Cardiac muscle cell (in vitro differentiated cells and primary cell): Measurements from ENCODE around the gene RPS16. TPM values are rescaled to one million over a fixed set of nuclear protein-coding genes. Genes with fewer than 3 reads are reported as not detected.

Source experiments
- DNase-seq, 2 donors: peaks; one replicate each; pipeline versions ENCODE4 v3.0.0 to v3.0.0-alpha.2; 2010 to 2017; ENCODE audit warnings: low read depth in 1 of 2, low spot score in 1 of 2
- H3K27ac ChIP-seq: fragments of 200-600 bp; sonication (generic); 2 replicates; pipeline ENCODE4 v1.5.1; 2016
- H3K27me3 ChIP-seq: fragments of 200-600 bp; sonication (generic); 2 replicates; pipeline ENCODE4 v1.6.0; 2016; ENCODE audit warnings: control low read depth
- H3K36me3 ChIP-seq: fragments of 200-600 bp; sonication (generic); 2 replicates; pipeline ENCODE4 v1.5.1; 2016; ENCODE audit warnings: control low read depth
- H3K4me1 ChIP-seq: fragments of 200-600 bp; sonication (generic); 2 replicates; pipeline ENCODE4 v1.8.1; 2017; ENCODE audit warnings: low read depth, mild to moderate bottlenecking, mixed run types
- H3K4me3 ChIP-seq: fragments of 200-600 bp; sonication (generic); 2 replicates; pipeline ENCODE4 v1.5.1; 2016; ENCODE audit warnings: mild to moderate bottlenecking
- H3K9me3 ChIP-seq: fragments of 200-600 bp; sonication (generic); 2 replicates; pipeline ENCODE4 v1.5.1; 2017; ENCODE audit warnings: low read depth, mild to moderate bottlenecking, control low read depth
- polyA plus RNA-seq: library from polyadenylated mRNA; unstranded; fragments of >200 nt; fragmentation: Nextera tagmentation; extraction: Ambion mirVana; gene quantifications from 2 replicates; pipeline ENCODE4 v1.2.1, GENCODE V29; 2016
- total RNA-seq: library from RNA; depleted of rRNA; stranded (reverse); fragments of >200 nt; gene quantifications from 2 replicates; pipeline ENCODE4 v1.2.3, GENCODE V29; 2016
- TF ChIP-seq, protein P1 (sequence below): IDR thresholded peaks from 2 replicates; pipeline ENCODE4 v1.5.1; 2012; ENCODE audit warnings: low read depth, mild to moderate bottlenecking, low read length

The RPS16 gene
- total and polyA plus RNA-seq, 2 experiments from 2014 or later = 369 to 542 TPM

DNA sequence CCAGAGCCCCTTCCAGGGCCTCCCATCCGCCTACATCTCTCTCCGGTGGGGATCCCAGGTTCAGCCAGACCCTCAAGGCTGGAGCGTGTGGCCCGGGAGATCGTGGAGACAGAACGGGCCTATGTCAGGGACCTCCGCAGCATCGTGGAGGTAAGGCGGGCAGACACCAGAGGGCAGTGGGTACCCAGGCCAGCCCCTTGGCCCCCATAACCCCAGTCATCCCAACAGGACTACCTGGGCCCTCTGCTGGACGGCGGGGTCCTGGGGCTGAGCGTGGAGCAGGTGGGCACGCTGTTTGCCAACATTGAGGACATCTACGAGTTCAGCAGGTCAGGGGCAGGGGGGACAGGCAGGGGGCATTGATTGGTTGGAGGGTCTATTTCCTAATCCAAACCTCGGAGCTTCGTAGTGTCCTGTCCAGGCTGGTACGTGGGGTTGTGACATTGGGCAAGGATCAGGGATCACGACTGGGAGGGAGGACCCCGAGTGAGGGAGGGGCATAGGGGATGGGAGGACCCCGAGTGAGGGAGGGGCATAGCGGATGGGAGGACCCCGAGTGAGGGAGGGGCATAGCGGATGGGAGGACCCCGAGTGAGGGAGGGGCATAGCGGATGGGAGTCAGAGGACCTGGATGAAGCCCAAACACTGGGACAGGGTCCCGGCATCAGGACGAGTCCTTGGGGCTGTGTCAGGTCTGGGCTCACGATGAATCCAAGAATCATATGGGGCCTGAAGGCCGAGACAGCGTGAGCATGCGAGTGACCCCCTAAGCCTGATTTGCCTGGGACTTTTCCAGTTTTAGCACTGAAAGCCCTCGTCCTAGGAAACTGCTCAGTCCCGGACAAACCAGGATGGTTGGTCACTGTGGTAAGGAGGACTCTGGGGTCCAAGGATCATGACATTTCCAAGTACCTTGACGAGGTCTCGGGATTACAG, 20.4 kb downstream of the RPS16 start:
- H3K36me3 ChIP-seq = peaks cover 28% of the 10 kb centered on the region
- peak overlapping the region; percentile 95 for H3K27ac ChIP-seq
- H3K4me3 ChIP-seq = no peak overlapping the region
- no peaks in the 10 kb centered on the region for H3K27me3 ChIP-seq
- H3K4me1 ChIP-seq = peaks cover 17% of the 10 kb centered on the region
- TF ChIP-seq, protein P1, sequence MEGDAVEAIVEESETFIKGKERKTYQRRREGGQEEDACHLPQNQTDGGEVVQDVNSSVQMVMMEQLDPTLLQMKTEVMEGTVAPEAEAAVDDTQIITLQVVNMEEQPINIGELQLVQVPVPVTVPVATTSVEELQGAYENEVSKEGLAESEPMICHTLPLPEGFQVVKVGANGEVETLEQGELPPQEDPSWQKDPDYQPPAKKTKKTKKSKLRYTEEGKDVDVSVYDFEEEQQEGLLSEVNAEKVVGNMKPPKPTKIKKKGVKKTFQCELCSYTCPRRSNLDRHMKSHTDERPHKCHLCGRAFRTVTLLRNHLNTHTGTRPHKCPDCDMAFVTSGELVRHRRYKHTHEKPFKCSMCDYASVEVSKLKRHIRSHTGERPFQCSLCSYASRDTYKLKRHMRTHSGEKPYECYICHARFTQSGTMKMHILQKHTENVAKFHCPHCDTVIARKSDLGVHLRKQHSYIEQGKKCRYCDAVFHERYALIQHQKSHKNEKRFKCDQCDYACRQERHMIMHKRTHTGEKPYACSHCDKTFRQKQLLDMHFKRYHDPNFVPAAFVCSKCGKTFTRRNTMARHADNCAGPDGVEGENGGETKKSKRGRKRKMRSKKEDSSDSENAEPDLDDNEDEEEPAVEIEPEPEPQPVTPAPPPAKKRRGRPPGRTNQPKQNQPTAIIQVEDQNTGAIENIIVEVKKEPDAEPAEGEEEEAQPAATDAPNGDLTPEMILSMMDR = peak; percentile 5
- no peaks in the 10 kb centered on the region for H3K9me3 ChIP-seq
- DNase-seq = no peak

DNA sequence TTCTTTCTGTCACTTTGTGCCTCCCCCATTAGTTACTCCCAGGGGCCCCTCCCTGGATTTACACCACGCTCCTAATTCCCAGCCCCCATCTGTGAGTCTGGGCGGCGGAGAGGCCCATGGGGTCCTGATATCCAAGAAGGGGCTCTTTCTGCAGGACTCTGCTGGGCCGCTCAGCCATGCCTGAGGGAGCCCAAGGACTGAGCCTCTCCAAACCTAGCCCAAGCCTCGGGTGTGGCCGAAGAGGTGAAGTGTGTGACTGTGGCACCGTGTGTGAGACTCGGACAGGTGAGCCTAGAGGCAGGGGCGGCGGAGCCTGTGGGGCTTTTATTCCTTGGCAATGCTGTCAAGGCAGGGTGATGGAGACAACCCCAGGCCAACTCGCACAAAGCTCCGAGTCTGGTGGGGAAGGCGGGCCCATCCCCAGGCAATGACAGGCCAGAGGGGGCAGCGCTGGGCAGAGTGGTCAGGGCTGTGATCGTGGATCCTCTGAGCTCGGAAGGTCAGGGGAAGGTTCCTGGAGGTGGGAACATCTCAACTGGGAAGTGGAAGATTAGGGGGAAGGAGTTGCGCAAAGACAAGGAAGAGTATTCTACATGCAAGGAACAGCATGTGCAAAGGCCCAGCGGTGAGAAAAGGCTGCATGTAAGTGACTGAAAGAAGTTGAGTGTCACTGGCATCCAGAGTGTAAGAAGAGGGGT, 21.7 kb downstream of the RPS16 start:
- Histone ChIP-seq H3K9me3 (no peaks in the 10 kb centered on the region), H3K4me3 (peak overlapping the region; percentile 54), H3K27me3 (no peaks in the 10 kb centered on the region), H3K27ac (peak overlapping the region; percentile 95), H3K36me3 (peaks cover 20% of the 10 kb centered on the region), H3K4me1 (peaks cover 18% of the 10 kb centered on the region)
- DNase-seq = peak in 1 of 2 donors; percentile 54
- TF ChIP-seq, protein P1 = peak; percentile 30

DNA sequence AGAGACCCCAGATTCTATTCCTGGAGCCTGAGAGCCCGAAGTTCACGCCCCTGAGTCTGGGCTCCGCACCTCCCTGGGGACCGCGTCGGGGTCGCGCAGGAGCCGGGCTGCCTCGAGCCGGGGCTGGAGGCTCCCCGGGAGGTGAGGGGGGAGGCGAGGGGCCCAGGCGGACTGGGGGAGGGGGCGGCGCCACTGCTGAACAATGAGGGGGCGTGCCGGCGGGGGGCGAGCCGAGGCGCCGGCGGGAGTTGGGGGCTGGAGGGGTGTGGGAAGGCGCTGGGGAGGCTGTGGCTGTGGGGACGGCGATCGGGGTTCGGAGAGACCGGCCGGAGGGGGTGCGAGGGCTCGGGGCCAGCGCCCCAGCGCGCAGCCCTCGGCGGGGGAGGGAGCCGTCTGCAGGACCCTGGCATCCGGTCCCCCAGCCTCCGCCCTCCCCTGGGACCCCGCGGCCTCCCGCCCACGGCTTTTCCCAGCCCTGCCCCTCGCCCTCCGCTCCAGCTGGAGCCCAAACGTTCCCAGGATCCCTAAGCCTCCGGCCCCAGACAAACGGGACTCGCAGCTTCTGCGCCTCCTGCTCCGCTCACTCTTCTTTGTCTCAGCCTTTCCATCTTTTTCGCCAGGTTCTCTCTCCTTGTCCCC, 22.4 kb downstream of the RPS16 start:
- Histone ChIP-seq H3K4me3 (peak overlapping the region; percentile 54), H3K27ac (peak overlapping the region; percentile 95), H3K9me3 (no peaks in the 10 kb centered on the region), H3K4me1 (peaks cover 18% of the 10 kb centered on the region), H3K36me3 (peaks cover 14% of the 10 kb centered on the region), H3K27me3 (no peaks in the 10 kb centered on the region)
- TF ChIP-seq, protein P1 = no peak
- DNase-seq = peak; percentile 80 to 83

DNA sequence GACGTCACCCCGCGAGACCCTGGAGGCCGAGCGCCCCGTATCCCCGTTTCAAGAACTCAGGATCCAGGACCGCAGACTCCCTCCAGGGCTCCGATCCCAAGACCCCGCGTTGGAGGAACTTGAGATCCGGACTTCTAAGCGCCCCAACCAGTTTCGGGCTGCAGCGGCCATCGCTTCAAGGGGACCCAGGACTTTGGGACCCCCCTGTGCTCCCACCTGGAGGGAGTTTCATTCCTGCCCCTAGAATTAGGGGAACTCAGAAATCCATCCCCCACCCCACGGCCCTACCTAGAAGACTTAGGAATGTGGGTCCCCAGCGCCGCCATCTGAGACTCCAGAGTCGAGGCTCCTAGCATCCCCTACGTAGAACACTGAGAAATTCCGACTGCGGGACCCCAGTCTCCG, 22.9 kb downstream of the RPS16 start:
- peaks cover 8% of the 10 kb centered on the region for H3K36me3 ChIP-seq
- H3K27ac ChIP-seq = peak overlapping the region; percentile 95
- H3K9me3 ChIP-seq = no peaks in the 10 kb centered on the region
- H3K27me3 ChIP-seq = no peaks in the 10 kb centered on the region
- H3K4me3 ChIP-seq = peak overlapping the region; percentile 54
- no peak for DNase-seq
- peaks cover 18% of the 10 kb centered on the region for H3K4me1 ChIP-seq
- TF ChIP-seq, protein P1 = no peak

DNA sequence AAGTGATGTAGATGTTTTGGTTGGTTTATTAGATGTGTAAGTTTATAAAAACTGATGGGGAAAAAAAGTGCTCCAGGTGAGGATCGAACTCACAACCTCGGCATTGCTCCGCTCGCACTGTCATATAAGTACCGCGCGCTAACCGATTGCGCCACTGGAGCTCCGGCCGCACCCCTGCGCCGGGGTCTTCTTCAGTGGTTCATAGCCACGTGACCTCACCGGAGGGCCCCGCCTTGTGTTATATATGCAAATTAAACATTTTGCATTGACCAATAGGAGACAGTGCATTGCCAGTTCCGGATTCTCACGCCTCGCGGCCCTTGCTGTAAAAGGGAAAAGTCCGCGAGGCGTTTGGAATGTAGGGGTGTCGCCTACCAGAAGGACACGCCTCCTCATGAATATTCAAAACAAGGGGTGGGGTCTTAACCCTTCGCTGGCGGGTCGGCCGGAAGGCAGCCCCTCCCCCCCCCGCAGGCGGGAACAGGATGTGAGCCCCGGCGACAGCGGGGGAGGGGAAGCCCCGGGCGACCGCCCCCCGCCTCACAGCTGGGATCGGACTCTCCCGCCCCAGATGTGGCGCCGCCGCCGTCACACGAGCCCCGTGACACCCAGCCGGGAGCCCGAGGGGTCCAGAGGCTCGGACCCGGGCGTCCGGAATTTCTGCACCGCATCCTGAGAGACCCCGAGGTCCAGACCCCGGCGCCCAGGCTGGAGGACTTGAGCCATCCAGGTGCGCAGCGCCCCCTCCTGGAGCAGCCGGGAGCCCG, 23.5 kb downstream of the RPS16 start, which contains the start of gene PLEKHG2:
Gene PLEKHG2 (plus strand): TSS at position 570 of the 767 bp plus-strand sequence. CDS start 1,418 bp downstream, outside the sequence.
- TF ChIP-seq, protein P1 = peak; percentile 76
- no peaks in the 10 kb centered on the region for H3K9me3 ChIP-seq
- peaks cover 3% of the 10 kb centered on the region for H3K36me3 ChIP-seq
- H3K4me3 ChIP-seq = peak within 1 kb of the TSS; percentile 54
- H3K27ac ChIP-seq = peak within 1 kb of the TSS; percentile 95
- peaks cover 18% of the 10 kb centered on the region for H3K4me1 ChIP-seq
- peak; percentile 99 to 100 for DNase-seq
- no peaks in the 10 kb centered on the region for H3K27me3 ChIP-seq
